Mucosa of descending colon (tissue), 3 donors: ENCODE data around the gene PARP16. TPM values are rescaled to one million over a fixed set of nuclear protein-coding genes. Genes with fewer than 3 reads are reported as not detected.
A peak's percentile ranks its signal among the peaks of the same experiment; 100 is the strongest.

Source experiments
- ATAC-seq: fragments of 200-7000 bp; cut with Tn5 transposase; one replicate; pipeline ENCODE4 v1.9.1; 2020; ENCODE audit warnings: mild to moderate bottlenecking, moderate library complexity
- DNase-seq, 3 donors: peaks; one replicate each; pipeline ENCODE4 v3.0.0-alpha.2; 2020
- H3K36me3 ChIP-seq: fragments of 200-600 bp; one replicate; pipeline ENCODE4 v1.8.0; 2021; ENCODE audit warnings: low read depth, mild to moderate bottlenecking
- H3K4me1 ChIP-seq: fragments of 200-600 bp; one replicate; pipeline ENCODE4 v1.8.0; 2021; ENCODE audit warnings: low read depth, mild to moderate bottlenecking
- H3K4me3 ChIP-seq: fragments of 200-600 bp; one replicate; pipeline ENCODE4 v1.8.0; 2021; ENCODE audit warnings: mild to moderate bottlenecking
- H3K9me3 ChIP-seq: fragments of 200-600 bp; one replicate; pipeline ENCODE4 v1.8.0; 2021; ENCODE audit warnings: mild to moderate bottlenecking
- CTCF ChIP-seq: fragments of 200-600 bp; IDR thresholded peaks from one replicate; pipeline ENCODE4 v1.8.0; 2022; ENCODE audit warnings: antibody characterized with exemption, mild to moderate bottlenecking
- intact Hi-C, 2 donors: fragments of 100-400 bp; cut with DNase I in 1 of 2; cut with micrococcal nuclease in 1 of 2; formaldehyde crosslinking; loops; one replicate each; pipeline versions ENCODE4 v1.11.0 to v1.11.1; 2022; cut with DNase I, micrococcal nuclease
- total RNA-seq, 3 donors: library from RNA; stranded (reverse); fragmentation: NEBNext Ultra II Directional in 2 of 3; extraction: Animal tissue kit (Norgen Biotek cat#: 25700) in 2 of 3; gene quantifications; one replicate each; pipeline versions ENCODE4 v1.2.1 to v1.2.4, GENCODE V29; 2021 to 2023
- donor health status: DM: no; HTN: no; CAD: no; lungs with moderate emphysema.
- donor health status: DM: no; HTN: no; CAD: no.
- donor health status: DM: no; HTN: yes; CAD: no.

Gene PARP16
- total RNA-seq, 3 donors from 2014 or later: 9.6 to 12.4 (median 12.1) TPM

- Histone ChIP-seq H3K36me3 (no peaks in the 10 kb centered on the region), H3K4me3 (no peak overlapping the region), H3K4me1 (no peaks in the 10 kb centered on the region), H3K9me3 (no peaks in the 10 kb centered on the region)
- intact Hi-C loops: loop anchor here (2.0 to 5.0 kb wide), 2 partner anchors 66 to 68 kb away; no protein-coding TSS in a partner anchor
- TF ChIP-seq CTCF: peak; percentile 79
- peak; percentile 99 for ATAC-seq
- DNase-seq: peak; percentile 70 to 85 (median 82)
Observed at GRCh38 chr15:65318870-65319356, 32.2 kb upstream of the PARP16 start.

- ATAC-seq (peak; percentile 29), DNase-seq (no peak)
- no peaks in the 10 kb centered on the region for H3K4me1 ChIP-seq
- no peaks in the 10 kb centered on the region for H3K36me3 ChIP-seq
- intact Hi-C loops: no loop called here
- no peak overlapping the region for H3K4me3 ChIP-seq
- no peaks in the 10 kb centered on the region for H3K9me3 ChIP-seq
- TF ChIP-seq CTCF: no peak
Observed at GRCh38 chr15:65312400-65312916, 25.8 kb upstream of the PARP16 start.

- ATAC-seq: no peak
Observed at GRCh38 chr15:65311760-65312159, 25.1 kb upstream of the PARP16 start.

GRCh38 chr15:65310431-65311137 lies 23.9 kb upstream of the PARP16 start:
- ATAC-seq (no peak), DNase-seq (peak in 1 of 3 donors; percentile 15)
- H3K36me3 ChIP-seq: no peaks in the 10 kb centered on the region
- H3K4me3 ChIP-seq: no peak overlapping the region
- H3K4me1 ChIP-seq: no peaks in the 10 kb centered on the region
- TF ChIP-seq CTCF: no peak
- H3K9me3 ChIP-seq: no peaks in the 10 kb centered on the region
- intact Hi-C loops: no loop called here

More at GRCh38 chr15:65311760-65312159, 25.1 kb upstream of the PARP16 start:
- Histone ChIP-seq H3K36me3 (no peaks in the 10 kb centered on the region), H3K4me3 (no peak overlapping the region), H3K9me3 (no peaks in the 10 kb centered on the region), H3K4me1 (no peaks in the 10 kb centered on the region)
- intact Hi-C loops: no loop called here
- no peak for TF ChIP-seq CTCF
- no peak for DNase-seq

GRCh38 chr15:65309882-65310418 lies 23.3 kb upstream of the PARP16 start:
- DNase-seq (peak in 1 of 3 donors; percentile 25), ATAC-seq (no peak)
- TF ChIP-seq CTCF: no peak
- Histone ChIP-seq H3K36me3 (no peaks in the 10 kb centered on the region), H3K9me3 (no peaks in the 10 kb centered on the region), H3K4me3 (no peak overlapping the region), H3K4me1 (no peaks in the 10 kb centered on the region)
- intact Hi-C loops: no loop called here
